Activated CD4-positive, alpha-beta T cell treated with anti-CD3 and anti-CD28 coated beads, Interleukin-10, Interleukin-2, amounts not matched to agents 100 ng/mL and 50 ng/mL, durations not matched to agents 16 hours and 8 hours (primary cell): ENCODE data around the gene NLRP10.

Experiments
- DNase-seq: peaks from one replicate; pipeline ENCODE4 v3.0.0-alpha.2; 2020

The NLRP10 gene

GRCh38 chr11:7973011-7973410 is 7.8 kb upstream of the NLRP10 start:
- DNase-seq, result no peak

DNA sequence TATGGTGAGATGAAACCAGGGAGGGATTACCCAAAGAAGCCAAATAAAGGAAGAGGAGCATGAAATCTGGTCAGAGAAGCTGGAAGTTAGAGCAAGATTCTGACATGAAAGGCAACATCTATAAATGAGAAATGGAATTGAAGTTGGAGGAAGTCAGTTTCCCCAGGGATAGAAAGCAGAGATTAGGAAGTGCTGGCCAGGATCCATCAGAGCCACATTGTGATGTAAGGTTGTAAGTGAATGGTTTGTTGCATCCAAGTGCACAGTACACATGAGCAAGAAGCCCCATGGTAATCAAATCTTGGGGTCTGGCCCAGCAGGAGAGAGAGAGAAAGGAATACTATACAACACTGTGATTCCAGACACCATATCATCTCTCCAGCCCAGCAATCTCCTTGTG is 6.6 kb upstream of the NLRP10 start:
- no peak for DNase-seq

- DNase-seq, result no peak
Measured at GRCh38 chr11:7969756-7970646, 4.8 kb upstream of the NLRP10 start.

- no peak for DNase-seq
Measured at GRCh38 chr11:7968686-7969085, 3.4 kb upstream of the NLRP10 start.

DNA sequence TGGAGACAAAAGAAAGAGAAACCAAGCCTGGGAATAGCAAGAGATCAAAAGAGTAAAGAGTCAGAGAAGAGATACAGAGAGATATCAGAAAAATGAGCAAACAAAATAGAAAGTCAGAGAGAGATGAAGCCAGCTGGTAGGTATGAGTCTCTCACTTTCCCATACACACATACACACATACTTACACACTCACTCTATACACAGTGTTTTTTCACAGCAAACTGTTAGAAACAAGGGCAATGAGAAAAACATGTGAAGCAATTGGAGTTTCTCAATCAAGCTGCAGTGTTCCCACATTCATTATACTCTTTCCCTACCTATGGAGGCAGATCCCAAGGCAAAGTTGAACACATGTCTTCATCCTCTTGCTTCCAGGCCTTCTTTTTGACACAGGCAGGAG is 2.6 kb upstream of the NLRP10 start:
- no peak for DNase-seq

DNA sequence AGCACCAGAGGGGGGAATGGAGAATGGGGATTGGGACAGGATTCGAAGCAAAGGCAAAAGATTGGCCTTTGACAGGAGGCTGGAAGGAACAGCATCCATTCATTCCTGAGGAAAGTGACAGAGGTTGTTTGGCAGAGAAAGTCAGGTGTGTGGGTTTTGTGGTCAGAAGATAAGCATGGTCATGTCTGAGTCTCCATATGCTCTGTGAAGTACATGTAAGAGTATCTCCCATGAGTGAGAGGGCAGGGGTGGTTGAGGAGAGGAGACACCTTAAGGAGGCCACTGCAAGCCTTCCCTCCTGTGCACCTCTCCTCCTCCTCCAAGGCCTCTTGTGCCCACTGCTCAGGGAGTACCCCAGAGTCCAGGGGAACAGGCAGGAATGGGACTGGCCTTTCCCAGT is 1.9 kb upstream of the NLRP10 start:
- no peak for DNase-seq

- no peak for DNase-seq
Measured at GRCh38 chr11:7964873-7965272, 374 bp downstream of the NLRP10 start.

DNA sequence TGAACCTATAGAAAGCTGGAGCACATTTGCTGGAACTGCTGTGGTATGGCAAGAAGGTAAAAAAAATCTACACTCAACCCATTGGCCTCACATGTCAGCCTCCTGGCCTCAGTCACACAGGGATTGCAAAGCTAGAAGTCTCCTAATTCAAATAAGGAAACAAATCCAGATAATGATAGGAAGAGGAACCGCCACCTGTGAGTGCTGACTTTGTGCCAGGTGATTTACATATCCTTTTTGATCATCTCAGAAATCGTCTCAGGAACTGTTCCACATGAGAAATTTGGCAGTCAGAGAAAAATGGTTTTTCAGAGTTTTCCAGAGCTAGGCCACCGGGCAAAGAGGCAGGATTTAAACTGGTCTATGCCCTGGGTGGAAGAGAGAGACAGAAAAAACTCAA is 986 bp downstream of the NLRP10 start:
- no peak for DNase-seq

GRCh38 chr11:7955191-7955590 is 10.1 kb downstream of the NLRP10 start:
- no peak for DNase-seq

GRCh38 chr11:7949934-7950333 is 15.3 kb downstream of the NLRP10 start:
- no peak for DNase-seq

DNA sequence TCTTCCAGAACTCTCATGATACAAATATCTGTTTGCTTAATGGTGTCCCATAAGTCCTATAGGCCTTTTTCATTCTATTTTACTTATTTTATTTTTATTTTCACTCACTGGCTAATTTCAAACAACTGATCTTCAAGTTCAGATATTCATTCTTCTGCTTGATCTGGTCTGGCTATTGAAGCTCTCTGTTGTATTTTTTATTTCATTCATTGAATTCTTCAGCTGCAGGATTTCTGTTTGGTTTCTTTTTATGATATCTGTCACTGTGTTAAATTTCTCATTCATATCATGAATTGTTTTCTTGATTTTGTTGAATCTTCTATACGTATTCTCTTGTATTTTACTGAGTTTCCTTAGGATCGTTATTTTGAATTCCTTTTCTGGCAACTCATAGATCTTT is 21.1 kb downstream of the NLRP10 start:
- no peak for DNase-seq

DNA sequence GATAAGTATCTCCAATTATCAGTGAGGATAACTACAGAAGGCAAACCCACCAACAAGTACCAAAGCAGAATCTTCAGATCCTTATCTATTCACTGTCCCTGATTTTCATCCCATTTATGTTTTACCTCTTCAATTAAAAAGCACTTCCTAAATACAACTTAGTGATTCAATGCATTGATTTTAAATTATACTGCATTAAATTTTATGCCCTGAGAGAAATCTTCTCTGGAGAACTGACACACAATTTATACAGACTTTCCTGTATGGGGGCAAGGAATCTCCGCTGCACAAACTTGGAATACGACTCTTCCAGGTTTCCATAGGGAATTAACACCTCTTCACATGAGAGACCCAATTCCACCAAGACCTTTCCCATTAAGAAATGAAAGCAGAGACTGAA is 23.6 kb downstream of the NLRP10 start, which contains the start of gene OR10A3:
OR10A3 (minus strand) TSS at position 101 of the 400 bp plus-strand sequence. CDS start 2,188 bp downstream, outside the sequence.
- DNase-seq, result no peak

DNA sequence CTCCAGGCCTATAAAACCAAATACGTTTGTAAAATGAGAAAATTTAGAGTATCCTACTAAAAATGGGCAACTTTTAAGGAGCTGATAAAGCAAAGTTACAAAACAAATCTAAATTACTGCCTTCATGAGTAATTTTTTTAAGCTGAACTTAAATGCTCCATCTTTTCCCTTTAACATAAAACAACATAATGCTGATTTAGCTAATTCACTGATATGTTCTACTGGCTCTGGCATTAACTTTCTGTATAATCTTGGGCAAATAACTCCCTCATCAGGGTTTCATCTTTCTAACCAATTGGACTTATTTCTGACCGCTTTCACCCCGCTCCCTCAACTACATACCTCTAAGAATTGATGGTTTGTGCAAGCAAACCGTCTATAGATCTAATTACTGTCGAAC is 24.1 kb downstream of the NLRP10 start:
- DNase-seq, result no peak

GRCh38 chr11:7936615-7937014 is 28.6 kb downstream of the NLRP10 start:
- no peak for DNase-seq

DNA sequence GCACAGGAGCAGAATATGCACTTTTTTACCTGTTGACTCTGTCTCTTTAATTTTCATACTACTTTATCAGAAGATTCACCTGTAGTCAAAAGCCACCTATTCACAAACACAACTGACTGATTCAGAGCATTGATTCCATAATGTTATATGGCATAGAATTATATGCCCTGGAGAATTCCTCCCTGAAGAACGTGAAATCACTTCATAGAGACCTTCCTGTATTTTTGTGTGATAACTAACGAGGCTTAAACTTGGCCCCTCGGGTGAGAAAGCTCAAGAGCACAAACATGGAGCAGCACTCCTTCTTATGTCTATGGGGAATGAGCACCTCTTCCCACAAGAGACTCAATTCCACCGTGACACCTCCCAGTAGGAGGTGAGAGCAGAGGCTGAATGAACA is 34.1 kb downstream of the NLRP10 start, which contains the start of gene OR10A6:
OR10A6 (minus strand) TSS at position 101 of the 400 bp plus-strand sequence. CDS start 2,606 bp downstream, outside the sequence.
- no peak for DNase-seq

DNA sequence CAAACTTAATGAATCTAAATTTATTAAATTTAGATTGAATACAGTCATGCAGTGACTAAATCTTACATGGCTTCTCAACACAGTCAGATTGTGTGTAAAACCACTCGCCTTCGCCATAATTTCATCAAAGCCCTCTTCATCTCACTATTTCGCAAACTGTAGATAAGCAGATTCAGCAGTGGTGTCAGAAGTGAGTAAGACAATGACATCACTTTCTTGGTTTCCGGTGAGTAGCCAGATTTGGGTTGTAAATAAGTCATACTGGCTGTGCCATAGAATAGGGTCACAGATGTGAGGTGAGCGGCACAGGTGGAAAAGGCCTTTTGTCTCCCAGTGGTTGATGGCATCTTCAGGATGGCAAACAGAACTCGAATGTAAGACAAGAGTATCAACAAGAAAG is 37.6 kb downstream of the NLRP10 start:
- DNase-seq, result peak; percentile 38

DNA sequence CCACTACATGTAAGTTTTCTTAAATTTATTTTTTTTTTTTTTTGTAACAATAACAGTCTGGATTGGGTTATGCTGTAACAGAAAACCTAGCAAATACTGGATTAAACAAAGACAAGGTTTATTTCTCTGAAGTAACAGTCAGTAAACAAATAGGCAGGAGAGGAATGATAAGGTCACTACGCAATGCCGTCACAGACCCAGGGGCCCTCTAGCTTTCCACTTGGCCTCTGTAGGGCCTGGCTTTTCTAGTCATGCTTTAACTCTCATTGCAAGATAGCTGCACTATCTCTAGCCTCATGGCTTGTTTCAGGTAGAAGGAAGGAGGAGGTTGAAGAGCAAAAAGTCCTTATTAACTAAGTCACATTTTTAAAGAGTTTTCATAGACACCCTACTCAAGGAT is 40.7 kb downstream of the NLRP10 start:
- no peak for DNase-seq

DNA sequence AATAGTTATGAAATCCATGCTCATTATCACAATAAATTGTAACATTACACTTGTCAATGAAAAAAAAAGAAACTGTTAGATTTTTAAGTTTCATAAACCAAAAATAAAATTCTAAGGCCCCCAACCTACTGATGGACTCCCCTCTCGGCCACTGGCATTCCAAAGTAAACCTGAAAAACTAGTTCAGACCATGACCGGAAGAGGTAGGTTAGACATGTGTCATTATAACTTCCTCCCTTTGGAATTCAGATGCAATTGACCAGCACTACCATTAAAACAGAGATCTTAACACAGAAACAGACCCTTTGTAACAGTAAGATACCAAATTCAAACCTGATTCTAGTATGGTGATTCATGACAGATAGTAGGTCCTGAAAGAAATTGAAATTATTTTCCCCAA is 47.1 kb downstream of the NLRP10 start:
- no peak for DNase-seq
